ENCODE data around the gene GOLIM4. TPM values are rescaled to one million over a fixed set of nuclear protein-coding genes. Genes with fewer than 3 reads are reported as not detected.

The GOLIM4 gene
- total and polyA plus RNA-seq, 5 donors from 2014 or later = 0.67 TPM; not detected in 4

DNA sequence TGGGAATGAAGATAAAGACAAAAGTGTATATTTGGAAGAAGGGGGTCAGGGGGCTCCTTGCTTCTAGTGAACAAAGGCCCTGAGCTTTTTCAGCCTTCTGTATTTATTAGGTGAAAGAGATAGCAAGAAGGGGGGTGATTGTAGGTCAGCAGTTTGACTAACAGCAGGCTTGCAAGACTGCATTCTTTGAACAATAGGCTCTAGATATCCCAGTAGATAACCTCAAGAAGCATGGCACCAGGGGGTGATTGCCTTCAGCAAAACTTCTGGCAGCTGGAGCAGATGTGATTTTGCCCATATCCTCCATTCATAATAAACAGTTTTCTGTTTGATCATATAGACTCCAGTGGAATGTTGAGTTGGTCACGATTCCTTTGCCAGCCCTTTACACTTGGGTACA, 31.7 kb upstream of the GOLIM4 start:
- Mint-ChIP-seq H3K27ac (no peak overlapping the region), H3K4me1 (no peaks in the 10 kb centered on the region), H3K9me3 (peaks cover 0 to 13% (median 3%) of the 10 kb centered on the region in 7 donors), H3K4me3 (no peak overlapping the region), H3K36me3 (no peaks in the 10 kb centered on the region), H3K27me3 (no peaks in the 10 kb centered on the region)
- Histone ChIP-seq H3K27ac (ENCODE audit: insufficient read depth, low read length, poor library complexity, severe bottlenecking) (no peak overlapping the region), H3K36me3 (ENCODE audit: control insufficient read depth, insufficient read depth, low read length) (no peaks in the 10 kb centered on the region), H3K4me1 (ENCODE audit: control insufficient read depth, insufficient read depth, low read length, poor library complexity, severe bottlenecking) (no peaks in the 10 kb centered on the region), H3K27me3 (ENCODE audit: control insufficient read depth, insufficient read depth, low read length) (no peaks in the 10 kb centered on the region), H3K4me3 (ENCODE audit: low read depth, low read length) (no peak overlapping the region), H3K9me3 (ENCODE audit: control insufficient read depth in 2 of 2, low read length in 2 of 2) (peaks cover 0 to 5% of the 10 kb centered on the region in 2 experiments)
- no peak for ATAC-seq (ENCODE audit: low read depth in 2 of 2)
- no peak for DNase-seq

DNA sequence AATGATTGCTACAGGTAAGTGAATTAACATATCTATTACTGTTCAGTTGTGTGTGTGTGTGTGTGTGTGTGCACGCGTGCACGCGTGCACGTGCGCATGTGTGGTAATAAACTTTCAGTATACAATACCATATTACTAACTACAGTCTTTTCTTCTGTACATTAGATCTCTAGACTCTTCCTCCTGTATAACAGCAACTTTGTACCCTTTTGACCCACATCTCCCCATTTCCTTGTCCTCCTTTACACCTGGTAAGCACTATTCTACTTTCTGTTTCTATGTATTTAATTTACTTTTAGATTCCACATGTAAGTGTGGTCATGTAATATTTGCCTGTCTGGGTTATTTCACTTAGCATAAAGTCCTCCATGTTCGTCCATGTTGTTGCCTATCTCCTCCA, 29.1 kb upstream of the GOLIM4 start:
- Mint-ChIP-seq H3K9me3 (peaks cover 0 to 13% (median 3%) of the 10 kb centered on the region in 7 donors), H3K4me3 (no peak overlapping the region), H3K4me1 (no peaks in the 10 kb centered on the region), H3K27ac (no peak overlapping the region), H3K27me3 (no peaks in the 10 kb centered on the region), H3K36me3 (no peaks in the 10 kb centered on the region)
- DNase-seq = no peak
- Histone ChIP-seq H3K36me3 (ENCODE audit: control insufficient read depth, insufficient read depth, low read length) (no peaks in the 10 kb centered on the region), H3K4me1 (ENCODE audit: control insufficient read depth, insufficient read depth, low read length, poor library complexity, severe bottlenecking) (no peaks in the 10 kb centered on the region), H3K9me3 (ENCODE audit: control insufficient read depth in 2 of 2, low read length in 2 of 2) (peaks cover 0 to 5% of the 10 kb centered on the region in 2 experiments), H3K27me3 (ENCODE audit: control insufficient read depth, insufficient read depth, low read length) (no peaks in the 10 kb centered on the region), H3K4me3 (ENCODE audit: low read depth, low read length) (no peak overlapping the region), H3K27ac (ENCODE audit: insufficient read depth, low read length, poor library complexity, severe bottlenecking) (no peak overlapping the region)
- ATAC-seq (ENCODE audit: low read depth in 2 of 2) = no peak

DNA sequence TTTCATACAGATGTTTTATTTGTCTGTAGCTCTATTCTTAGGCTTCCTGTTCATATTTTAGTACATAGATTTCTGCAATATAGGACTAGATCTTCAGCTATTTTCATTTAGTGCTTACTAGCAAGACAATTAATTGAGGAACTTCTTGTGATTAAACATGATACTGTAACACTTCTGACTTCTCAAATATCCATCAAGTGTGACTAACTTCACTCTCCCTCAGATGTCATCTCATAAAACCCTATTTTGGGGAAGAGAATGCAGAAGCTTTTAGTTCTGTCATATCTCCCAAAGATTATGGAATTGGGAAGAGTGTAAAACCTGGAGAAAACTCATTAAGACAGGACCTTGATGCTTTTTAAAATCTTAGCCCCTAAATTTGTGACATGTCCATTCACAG, 28.6 kb upstream of the GOLIM4 start:
- H3K4me1 Mint-ChIP-seq = no peaks in the 10 kb centered on the region
- Histone ChIP-seq H3K4me3 (ENCODE audit: low read depth, low read length) (no peak overlapping the region), H3K4me1 (ENCODE audit: control insufficient read depth, insufficient read depth, low read length, poor library complexity, severe bottlenecking) (no peaks in the 10 kb centered on the region), H3K9me3 (ENCODE audit: control insufficient read depth in 2 of 2, low read length in 2 of 2) (peaks cover 0 to 5% of the 10 kb centered on the region in 2 experiments), H3K27me3 (ENCODE audit: control insufficient read depth, insufficient read depth, low read length) (no peaks in the 10 kb centered on the region), H3K36me3 (ENCODE audit: control insufficient read depth, insufficient read depth, low read length) (no peaks in the 10 kb centered on the region), H3K27ac (ENCODE audit: insufficient read depth, low read length, poor library complexity, severe bottlenecking) (no peak overlapping the region)
- H3K27me3 Mint-ChIP-seq = no peaks in the 10 kb centered on the region
- H3K4me3 Mint-ChIP-seq = no peak overlapping the region
- no peak for DNase-seq
- peaks cover 0 to 10% (median 3%) of the 10 kb centered on the region in 7 donors for H3K9me3 Mint-ChIP-seq
- H3K27ac Mint-ChIP-seq = no peak overlapping the region
- H3K36me3 Mint-ChIP-seq = no peaks in the 10 kb centered on the region
- no peak for ATAC-seq (ENCODE audit: low read depth in 2 of 2)

DNA sequence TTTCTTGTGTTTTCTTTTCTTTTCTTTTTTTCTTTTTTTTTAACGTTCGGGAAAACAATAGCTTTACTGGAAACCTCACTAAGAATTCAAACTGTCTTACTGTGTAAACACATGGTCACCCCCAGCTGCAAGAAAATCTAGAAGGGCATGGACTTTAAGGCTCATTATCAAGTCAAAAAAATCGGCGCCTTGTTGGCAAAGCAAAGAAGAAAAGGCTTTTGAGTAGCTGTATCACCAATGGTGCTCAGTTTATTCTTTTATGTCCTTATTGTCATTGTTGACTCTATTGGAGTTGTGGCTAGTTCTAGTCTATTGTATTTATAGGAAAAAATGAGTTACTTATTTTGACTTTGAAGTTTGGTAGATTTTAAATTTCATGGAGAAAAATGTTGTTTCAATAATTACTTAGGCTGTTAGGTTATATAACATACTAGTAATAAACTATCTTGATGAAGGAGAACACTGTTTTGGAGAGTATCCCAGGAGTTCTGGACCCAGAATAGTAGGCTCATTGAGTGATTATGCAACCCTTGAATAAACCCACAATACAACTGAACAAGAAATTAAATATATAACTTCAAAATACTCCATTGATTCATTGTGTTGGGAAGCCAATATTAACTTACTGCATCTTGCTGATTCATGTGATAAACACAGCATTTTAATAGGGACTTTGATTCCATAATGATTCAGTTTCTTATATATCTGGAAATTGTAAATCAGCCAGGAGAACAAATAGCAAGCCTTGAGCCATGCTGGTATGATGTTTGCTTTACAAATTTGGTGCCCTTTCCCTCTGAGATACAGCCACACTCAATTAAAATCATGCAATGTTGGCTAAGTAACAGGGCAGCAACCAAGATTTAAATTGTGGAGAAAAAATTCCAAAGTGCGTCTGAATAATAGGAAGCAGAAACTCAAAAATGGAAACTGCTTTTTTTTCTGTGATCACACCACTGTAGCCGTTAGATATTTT, 27.8 kb upstream of the GOLIM4 start:
- no peak overlapping the region for H3K27ac ChIP-seq (ENCODE audit: insufficient read depth, low read length, poor library complexity, severe bottlenecking)
- peaks cover 0 to 5% of the 10 kb centered on the region in 2 experiments for H3K9me3 ChIP-seq (ENCODE audit: control insufficient read depth in 2 of 2, low read length in 2 of 2)
- Mint-ChIP-seq H3K27ac (peak overlapping the region in 1 of 3 donors; percentile 33), H3K4me3 (no peak overlapping the region), H3K9me3 (peaks cover 0 to 9% (median 3%) of the 10 kb centered on the region in 7 donors), H3K36me3 (no peaks in the 10 kb centered on the region), H3K27me3 (no peaks in the 10 kb centered on the region), H3K4me1 (no peaks in the 10 kb centered on the region)
- H3K36me3 ChIP-seq (ENCODE audit: control insufficient read depth, insufficient read depth, low read length) = no peaks in the 10 kb centered on the region
- H3K4me3 ChIP-seq (ENCODE audit: low read depth, low read length) = no peak overlapping the region
- no peaks in the 10 kb centered on the region for H3K27me3 ChIP-seq (ENCODE audit: control insufficient read depth, insufficient read depth, low read length)
- H3K4me1 ChIP-seq (ENCODE audit: control insufficient read depth, insufficient read depth, low read length, poor library complexity, severe bottlenecking) = no peaks in the 10 kb centered on the region
- DNase-seq (no peak), ATAC-seq (ENCODE audit: low read depth in 2 of 2) (no peak)

DNA sequence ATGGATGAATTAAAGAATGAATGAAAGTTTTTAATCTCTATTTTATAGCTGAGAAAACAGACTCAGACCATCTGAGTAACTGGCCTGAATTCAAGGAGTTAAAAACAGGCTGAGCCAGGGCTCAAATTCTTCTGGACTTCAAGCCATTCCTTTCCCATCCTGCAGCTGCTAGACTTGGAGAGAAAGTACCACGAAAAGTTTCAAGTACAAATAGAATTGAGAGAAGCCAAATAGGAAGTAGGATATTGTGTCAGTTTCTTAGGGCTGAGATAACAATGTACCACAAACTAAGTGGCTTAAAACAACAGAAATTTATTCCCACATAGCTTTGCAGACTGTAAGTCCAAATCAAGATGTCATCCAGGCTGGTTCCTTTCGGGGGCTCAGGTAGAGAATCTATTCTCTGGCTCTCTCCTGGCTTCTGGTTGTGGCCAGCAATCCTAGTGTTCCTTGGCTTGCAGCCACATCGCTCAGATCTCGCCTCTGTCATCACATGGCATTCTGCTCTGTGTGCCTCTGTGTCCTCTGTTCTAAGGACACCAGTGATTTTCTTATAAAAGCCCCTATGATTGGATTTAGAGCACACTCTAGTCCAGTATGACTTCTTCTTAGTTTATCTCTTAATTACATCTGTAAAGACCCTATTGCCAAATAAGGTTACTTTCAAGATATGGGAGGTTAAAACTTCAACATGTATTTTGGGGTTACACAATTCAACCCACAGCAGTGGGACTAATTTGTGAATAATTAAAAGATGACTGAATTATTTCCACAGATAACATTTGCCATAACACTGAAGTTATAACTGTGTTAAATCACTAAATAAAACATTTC, 25.7 kb upstream of the GOLIM4 start:
- no peaks in the 10 kb centered on the region for H3K36me3 ChIP-seq (ENCODE audit: control insufficient read depth, insufficient read depth, low read length)
- no peaks in the 10 kb centered on the region for H3K9me3 ChIP-seq (ENCODE audit: control insufficient read depth in 2 of 2, low read length in 2 of 2)
- Mint-ChIP-seq H3K4me3 (no peak overlapping the region), H3K36me3 (no peaks in the 10 kb centered on the region), H3K27ac (no peak overlapping the region), H3K4me1 (no peaks in the 10 kb centered on the region), H3K27me3 (no peaks in the 10 kb centered on the region), H3K9me3 (peaks cover 0 to 4% (median 0%) of the 10 kb centered on the region in 7 donors)
- ATAC-seq (ENCODE audit: low read depth in 2 of 2) (no peak), DNase-seq (no peak)
- H3K4me3 ChIP-seq (ENCODE audit: low read depth, low read length) = no peak overlapping the region
- H3K27me3 ChIP-seq (ENCODE audit: control insufficient read depth, insufficient read depth, low read length) = no peaks in the 10 kb centered on the region
- H3K27ac ChIP-seq (ENCODE audit: insufficient read depth, low read length, poor library complexity, severe bottlenecking) = no peak overlapping the region
- no peaks in the 10 kb centered on the region for H3K4me1 ChIP-seq (ENCODE audit: control insufficient read depth, insufficient read depth, low read length, poor library complexity, severe bottlenecking)

DNA sequence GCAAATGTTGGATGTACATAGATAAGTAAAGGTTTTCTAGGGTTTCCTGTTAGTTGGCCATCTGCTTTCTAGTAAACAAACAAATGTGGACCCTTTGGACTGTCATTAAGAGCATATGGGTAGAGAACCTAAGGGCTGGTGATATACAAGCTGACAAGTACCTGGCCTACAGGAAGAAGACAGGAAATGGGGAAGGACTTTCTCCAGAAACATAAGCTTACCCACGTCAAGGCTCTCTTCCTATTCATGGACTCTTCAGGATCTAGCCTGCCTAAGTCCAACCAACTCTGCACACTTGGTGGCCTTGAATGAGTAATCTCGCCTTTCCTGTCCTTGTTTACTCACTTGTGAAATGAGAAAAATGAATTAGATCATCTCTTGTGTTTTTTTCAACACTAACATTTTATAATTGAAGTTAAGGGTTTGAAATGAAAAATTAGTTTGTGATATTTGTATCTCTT, 22.2 kb upstream of the GOLIM4 start:
- no peak overlapping the region for H3K4me3 ChIP-seq (ENCODE audit: low read depth, low read length)
- no peak overlapping the region for H3K27ac Mint-ChIP-seq
- H3K4me1 Mint-ChIP-seq = no peaks in the 10 kb centered on the region
- no peaks in the 10 kb centered on the region for H3K9me3 ChIP-seq (ENCODE audit: control insufficient read depth in 2 of 2, low read length in 2 of 2)
- no peaks in the 10 kb centered on the region for H3K27me3 ChIP-seq (ENCODE audit: control insufficient read depth, insufficient read depth, low read length)
- no peaks in the 10 kb centered on the region for H3K27me3 Mint-ChIP-seq
- no peak overlapping the region for H3K4me3 Mint-ChIP-seq
- H3K9me3 Mint-ChIP-seq = no peaks in the 10 kb centered on the region
- no peak overlapping the region for H3K27ac ChIP-seq (ENCODE audit: insufficient read depth, low read length, poor library complexity, severe bottlenecking)
- DNase-seq (no peak), ATAC-seq (ENCODE audit: low read depth in 2 of 2) (no peak)
- no peaks in the 10 kb centered on the region for H3K36me3 ChIP-seq (ENCODE audit: control insufficient read depth, insufficient read depth, low read length)
- H3K4me1 ChIP-seq (ENCODE audit: control insufficient read depth, insufficient read depth, low read length, poor library complexity, severe bottlenecking) = no peaks in the 10 kb centered on the region
- H3K36me3 Mint-ChIP-seq = no peaks in the 10 kb centered on the region

DNA sequence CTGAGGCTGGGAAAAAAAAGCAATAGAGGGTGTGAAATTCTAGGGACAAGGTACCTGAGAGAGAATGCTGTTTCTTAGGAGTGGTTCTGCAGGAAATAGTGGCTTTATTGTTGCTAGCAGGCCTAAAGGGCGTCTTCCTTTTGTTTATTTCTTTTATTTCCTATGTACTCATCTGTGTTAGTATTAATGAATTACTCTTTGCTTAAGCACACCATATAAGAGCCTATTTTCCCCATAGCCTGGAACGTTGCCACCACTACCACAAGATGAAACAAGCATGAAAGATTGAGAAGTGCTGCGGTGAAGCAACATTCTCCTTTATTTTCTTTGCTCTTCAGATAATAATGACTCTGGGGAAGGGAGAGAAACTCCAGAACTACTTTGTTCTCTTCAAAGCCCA, 21.3 kb upstream of the GOLIM4 start:
- H3K4me1 Mint-ChIP-seq = no peaks in the 10 kb centered on the region
- no peak overlapping the region for H3K27ac ChIP-seq (ENCODE audit: insufficient read depth, low read length, poor library complexity, severe bottlenecking)
- ATAC-seq (ENCODE audit: low read depth in 2 of 2) = no peak
- H3K4me1 ChIP-seq (ENCODE audit: control insufficient read depth, insufficient read depth, low read length, poor library complexity, severe bottlenecking) = no peaks in the 10 kb centered on the region
- no peak overlapping the region for H3K27ac Mint-ChIP-seq
- peak overlapping the region in 1 of 4 donors; percentile 2 for H3K4me3 Mint-ChIP-seq
- no peaks in the 10 kb centered on the region for H3K36me3 Mint-ChIP-seq
- no peak overlapping the region for H3K4me3 ChIP-seq (ENCODE audit: low read depth, low read length)
- H3K27me3 ChIP-seq (ENCODE audit: control insufficient read depth, insufficient read depth, low read length) = no peaks in the 10 kb centered on the region
- H3K9me3 Mint-ChIP-seq = no peaks in the 10 kb centered on the region
- H3K27me3 Mint-ChIP-seq = no peaks in the 10 kb centered on the region
- no peaks in the 10 kb centered on the region for H3K9me3 ChIP-seq (ENCODE audit: control insufficient read depth in 2 of 2, low read length in 2 of 2)
- DNase-seq = no peak
- H3K36me3 ChIP-seq (ENCODE audit: control insufficient read depth, insufficient read depth, low read length) = no peaks in the 10 kb centered on the region

Measured in CD4-positive, CD25-positive, alpha-beta regulatory T cell (primary cell).